H1 (cell line): Measurements from ENCODE around the gene NFKBIZ. TPM values are rescaled to one million over a fixed set of nuclear protein-coding genes. Genes with fewer than 3 reads are reported as not detected.
"Not testable (repeated sequence)": the region's sequence is repeated elsewhere in the genome, so short reads cannot be mapped to it uniquely, and the experiment has no call there.

Experiments
- CTCF ChIA-PET: fragments of 300-600 bp; sonication (Branson Sonifier 250); formaldehyde crosslinking; loops from one replicate; lab custom pipeline; 2021; ENCODE audit not compliant: partially characterized antibody; lab: Charles Lee
- POLR2A ChIA-PET: fragments of 300-600 bp; sonication (Branson Sonifier 250); formaldehyde crosslinking; loops from one replicate; lab custom pipeline; 2021; ENCODE audit warnings: inconsistent platforms; ENCODE audit not compliant: partially characterized antibody; lab: Charles Lee
- DNase-seq, 2 experiments: peaks; one replicate each; pipeline versions ENCODE4 v3.0.0 to v3.0.0-alpha.2; 2010 to 2022; ENCODE audit warnings: low spot score in 2 of 2, low read depth in 1 of 2, mixed read lengths in 1 of 2
- FAIRE-seq: peaks from 2 replicates; lab custom pipeline; 2011; peaks lifted over from hg19 to GRCh38; lab: Jason Lieb, UNC
- H2AFZ ChIP-seq: 2 replicates; pipeline ENCODE4 v1.8.1; 2012; ENCODE audit warnings: low read length, inconsistent platforms
- H2AK5ac ChIP-seq: 2 replicates; pipeline ENCODE4 v1.6.1; 2013; ENCODE audit warnings: low read depth, low read length
- H2BK120ac ChIP-seq: replicated peaks from 2 replicates; pipeline ENCODE3; 2013; ENCODE audit warnings: low read depth, low read length, inconsistent platforms
- H2BK12ac ChIP-seq: 2 replicates; pipeline ENCODE4 v1.6.1; 2013; ENCODE audit warnings: low read depth, low read length
- H2BK15ac ChIP-seq: 2 replicates; pipeline ENCODE4 v1.6.1; 2013; ENCODE audit warnings: low read length
- H2BK20ac ChIP-seq: 2 replicates; pipeline ENCODE4 v1.6.1; 2013; ENCODE audit warnings: low read length
- H2BK5ac ChIP-seq: 2 replicates; pipeline ENCODE4 v1.6.1; 2013; ENCODE audit warnings: low read depth, low read length
- H3K14ac ChIP-seq: 2 replicates; pipeline ENCODE4 v1.6.1; 2013; ENCODE audit warnings: inconsistent platforms; ENCODE audit not compliant: insufficient read length
- H3K18ac ChIP-seq: 2 replicates; pipeline ENCODE4 v1.6.1; 2013; ENCODE audit warnings: low read length; ENCODE audit errors: extremely low read depth
- H3K23ac ChIP-seq: 2 replicates; pipeline ENCODE4 v1.6.1; 2013; ENCODE audit warnings: inconsistent platforms; ENCODE audit not compliant: insufficient read length
- H3K23me2 ChIP-seq: 2 replicates; pipeline ENCODE4 v1.6.1; 2013; ENCODE audit warnings: low read depth, low read length
- H3K27ac ChIP-seq: 2 replicates; pipeline ENCODE4 v1.6.1; 2011; ENCODE audit warnings: low read depth, low read length, inconsistent platforms
- H3K27me3 ChIP-seq, 4 experiments: replicated peaks in 1 of 4; 1 replicate in 1 of 4; 2 replicates in 3 of 4; pipeline versions ENCODE4 v1.6.1 to v1.8.1; 2011 to 2013; ENCODE audit warnings: low read length in 3 of 4, mild to moderate bottlenecking in 3 of 4, inconsistent platforms in 2 of 4, mixed read lengths in 2 of 4, moderate library complexity in 1 of 4; ENCODE audit not compliant: control insufficient read depth in 3 of 4, insufficient read depth in 3 of 4; ENCODE audit errors: extremely low read depth in 1 of 4
- H3K36me3 ChIP-seq, 4 experiments: 2 replicates each; pipeline versions ENCODE4 v1.6.1 to v1.8.1; 2011 to 2013; ENCODE audit warnings: mild to moderate bottlenecking in 4 of 4, low read length in 3 of 4, moderate library complexity in 2 of 4, control low read depth in 1 of 4, inconsistent platforms in 1 of 4; ENCODE audit not compliant: insufficient read depth in 4 of 4, control insufficient read depth in 2 of 4
- H3K4ac ChIP-seq: replicated peaks from 2 replicates; pipeline ENCODE3; 2013; ENCODE audit warnings: low read length, low read depth, mixed read lengths, inconsistent platforms; ENCODE audit not compliant: insufficient read length
- H3K4me1 ChIP-seq, 4 experiments: replicated peaks in 1 of 4; 1 replicate in 1 of 4; 2 replicates in 3 of 4; pipeline versions ENCODE4 v1.6.1 to v1.8.1; 2011 to 2013; ENCODE audit warnings: low read length in 3 of 4, inconsistent platforms in 2 of 4, mixed read lengths in 1 of 4; ENCODE audit not compliant: insufficient read depth in 4 of 4, control insufficient read depth in 3 of 4
- H3K4me2 ChIP-seq, 2 experiments: 2 replicates each; pipeline versions ENCODE4 v1.6.1 to v1.8.1; 2011 to 2013; ENCODE audit warnings: low read depth in 2 of 2, low read length in 2 of 2, control low read depth in 1 of 2, inconsistent platforms in 1 of 2, mild to moderate bottlenecking in 1 of 2; ENCODE audit not compliant: insufficient read depth in 1 of 2
- H3K4me3 ChIP-seq, 4 experiments: fragments of 200-600, 300-600 bp in 1 of 4; sonication (generic), shearing (Covaris generic), sonication (Bioruptor Twin) in 1 of 4; 2 replicates each; pipeline versions ENCODE4 v1.5.1 to v1.8.1; 2011 to 2016; ENCODE audit warnings: low read length in 4 of 4, low read depth in 3 of 4, control low read depth in 2 of 4, inconsistent platforms in 2 of 4, mild to moderate bottlenecking in 2 of 4, mixed read lengths in 1 of 4, moderate library complexity in 1 of 4; ENCODE audit not compliant: insufficient read depth in 2 of 4; ENCODE audit errors: extremely low read depth in 1 of 4
- H3K56ac ChIP-seq: replicated peaks from 2 replicates; pipeline ENCODE3; 2013; ENCODE audit warnings: low read depth, mild to moderate bottlenecking, mixed read lengths, low read length, inconsistent platforms; ENCODE audit not compliant: insufficient read length
- H3K79me1 ChIP-seq: 2 replicates; pipeline ENCODE4 v1.6.1; 2013; ENCODE audit warnings: low read depth, low read length, control low read depth
- H3K79me2 ChIP-seq, 2 experiments: 2 replicates each; pipeline versions ENCODE4 v1.6.1 to v1.8.1; 2012 to 2013; ENCODE audit warnings: low read length in 2 of 2, mild to moderate bottlenecking in 2 of 2, inconsistent platforms in 1 of 2; ENCODE audit not compliant: insufficient read depth in 2 of 2, control insufficient read depth in 1 of 2
- H3K9ac ChIP-seq, 4 experiments: replicated peaks in 1 of 4; 1 replicate in 1 of 4; 2 replicates in 3 of 4; pipeline versions ENCODE4 v1.6.1 to v1.8.1; 2011 to 2013; ENCODE audit warnings: low read depth in 3 of 4, low read length in 3 of 4, control low read depth in 2 of 4, mild to moderate bottlenecking in 2 of 4, moderate library complexity in 2 of 4, inconsistent platforms in 1 of 4; ENCODE audit errors: extremely low read depth in 1 of 4
- H3K9me3 ChIP-seq, 2 experiments: 2 replicates each; pipeline versions ENCODE4 v1.6.1 to v1.8.1; 2012 to 2013; ENCODE audit warnings: mild to moderate bottlenecking in 2 of 2, moderate library complexity in 2 of 2, control low read depth in 1 of 2, inconsistent platforms in 1 of 2, low read depth in 1 of 2, low read length in 1 of 2, mixed read lengths in 1 of 2; ENCODE audit not compliant: insufficient read depth in 2 of 2
- H4K20me1 ChIP-seq, 2 experiments: replicated peaks in 1 of 2; 2 replicates each; pipeline versions ENCODE3 to v1.8.1; 2011 to 2013; ENCODE audit warnings: inconsistent platforms in 2 of 2, low read length in 2 of 2, mild to moderate bottlenecking in 1 of 2; ENCODE audit not compliant: insufficient read depth in 2 of 2, control insufficient read depth in 1 of 2
- H4K5ac ChIP-seq: 2 replicates; pipeline ENCODE4 v1.6.1; 2013; ENCODE audit warnings: low read length, low read depth, mixed read lengths, inconsistent platforms; ENCODE audit not compliant: insufficient read length
- H4K8ac ChIP-seq: 2 replicates; pipeline ENCODE4 v1.8.0; 2013; ENCODE audit warnings: mild to moderate bottlenecking, moderate library complexity, low read length, inconsistent platforms; ENCODE audit not compliant: insufficient read depth; ENCODE audit errors: extremely low read depth
- H4K91ac ChIP-seq: replicated peaks from 2 replicates; pipeline ENCODE3; 2013; ENCODE audit warnings: low read length, mixed read lengths, inconsistent platforms; ENCODE audit not compliant: insufficient read length
- WGBS, 2 experiments: shearing (Covaris generic) in 1 of 2; methylation state at CpG; one replicate each; pipeline versions ENCODE4 v1.1.6 to v1.1.7; 2013 to 2015; ENCODE audit warnings: low lambda C conversion rate in 2 of 2, mixed read lengths in 2 of 2, inconsistent platforms in 1 of 2, low coverage in 1 of 2, missing lambda C conversion rate in 1 of 2; ENCODE audit not compliant: insufficient replicate concordance in 2 of 2, insufficient coverage in 1 of 2, insufficient read length in 1 of 2; ENCODE audit errors: extremely low coverage in 1 of 2, missing lambda C conversion rate in 1 of 2; 5-methylcytosine and 5-hydroxymethylcytosine counted together
- polyA plus RNA-seq, 7 experiments: library from polyadenylated mRNA; depleted of rRNA in 3 of 7; stranded (reverse) in 5 of 7; unstranded in 2 of 7; fragments of >200 nt in 5 of 7; fragments of 200-250 nt in 2 of 7; gene quantifications; 1 replicate in 5 of 7; 2 replicates in 1 of 7; 4 replicates in 1 of 7; pipeline versions ENCODE4 v1.2.1 to v1.2.3, GENCODE V29; 2011 to 2013; ENCODE audit warnings: missing spikeins in 2 of 7, mixed read lengths in 2 of 7
- total RNA-seq: library from RNA; stranded (reverse); fragmentation: NEBNext Ultra II Directional; extraction: Animal tissue kit (Norgen Biotek cat#: 25700); gene quantifications from 2 replicates; pipeline ENCODE4 v1.2.1, GENCODE V29; 2021

Gene NFKBIZ
- total and polyA plus RNA-seq, 2 of the 8 experiments (the other 6 are each of a cell fraction or from before 2014, with no cell fraction given) = 7.2 to 24.5 TPM

- not testable (repeated sequence) for H3K27me3 ChIP-seq, H3K79me1 ChIP-seq, H2BK12ac ChIP-seq, H2AFZ ChIP-seq, H3K23me2 ChIP-seq, H3K4ac ChIP-seq, H2BK120ac ChIP-seq, H3K14ac ChIP-seq, H4K91ac ChIP-seq, H3K79me2 ChIP-seq, H4K8ac ChIP-seq, H3K27ac ChIP-seq, H2BK5ac ChIP-seq, H3K4me1 ChIP-seq, H3K18ac ChIP-seq, H2AK5ac ChIP-seq, H3K4me2 ChIP-seq, H3K56ac ChIP-seq, H2BK15ac ChIP-seq, H2BK20ac ChIP-seq, DNase-seq, H3K9me3 ChIP-seq, H3K4me3 ChIP-seq, H3K23ac ChIP-seq, H4K5ac ChIP-seq, H4K20me1 ChIP-seq, H3K9ac ChIP-seq, FAIRE-seq
- POLR2A ChIA-PET = interaction anchor here (1.4 to 2.9 kb wide), 2 partner anchors 16 kb away, joined by 7 to 13 read pairs; partner anchors contain the start of gene NFKBIZ
- CTCF ChIA-PET = interaction anchor here (0.7 to 2.6 kb wide), 8 partner anchors 17 to 364 kb away, joined by 3 to 13 read pairs (median 3); no protein-coding TSS in a partner anchor
- H3K36me3 ChIP-seq = peaks cover 0 to 16% (median 7%) of the 10 kb centered on the region in 4 experiments; a peak in 4 of 8 replicates
- 85% methylated on average over 7 of the region's 7 CpGs; no CpG with 5 or more reads in 1 of the 2 experiments for WGBS, 2 experiments
Measured at GRCh38 chr3:101864926-101865325, 15.6 kb downstream of the NFKBIZ start.
